GM21367 (cell line): Measurements from ENCODE around the gene BLOC1S6.
"Not testable (repeated sequence)": the region's sequence is repeated elsewhere in the genome, so short reads cannot be mapped to it uniquely, and the experiment has no call there.

ENCODE experiments used
- ATAC-seq: cut with Tn5 transposase; IDR thresholded peaks from one replicate; pipeline ENCODE4 v1.9.1; 2021; ENCODE audit not compliant: unreplicated experiment

Gene BLOC1S6

DNA sequence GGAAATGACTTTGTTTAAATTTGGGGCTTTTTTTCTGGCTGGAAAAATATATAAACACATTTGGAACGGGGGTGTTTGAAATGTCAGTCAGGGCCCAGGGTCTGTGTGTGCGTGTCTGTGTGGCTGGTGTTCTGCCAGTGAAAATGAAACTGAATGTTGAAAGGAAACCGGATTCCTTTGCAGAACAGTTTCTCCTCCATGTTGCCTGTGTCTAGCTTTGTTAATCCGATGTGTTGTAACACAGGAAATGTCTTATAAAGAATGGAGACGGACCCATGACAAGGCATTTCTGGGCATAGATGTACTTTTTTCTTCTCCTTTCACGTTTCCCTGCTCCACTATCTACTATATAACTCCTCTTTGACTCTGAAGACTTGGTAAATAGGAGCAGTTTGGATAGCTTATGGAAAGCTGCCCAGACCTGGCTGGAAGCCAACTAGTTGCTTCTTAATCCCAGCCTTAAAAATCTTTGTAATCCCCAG lies 50.4 kb downstream of the BLOC1S6 start:
- ATAC-seq, result peak; percentile 47

DNA sequence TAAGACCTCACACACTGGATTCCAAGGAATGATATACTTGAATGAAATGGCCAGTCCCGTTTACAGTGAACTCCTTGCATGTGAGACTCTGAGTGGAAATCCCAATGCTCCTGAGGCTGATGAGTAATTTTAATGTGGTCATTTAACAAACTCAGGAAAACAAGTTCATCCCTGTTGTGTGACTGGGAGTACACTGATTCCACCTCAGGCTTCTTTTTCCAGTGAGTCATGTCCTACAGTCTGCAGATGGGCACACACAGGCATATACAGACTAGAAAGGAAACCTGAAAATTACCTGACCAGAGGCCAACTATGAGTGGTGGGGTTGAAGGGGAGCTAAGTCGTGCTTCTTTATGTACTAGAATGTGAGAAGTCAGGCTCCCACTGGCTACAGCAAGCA lies 53.4 kb downstream of the BLOC1S6 start:
- no peak for ATAC-seq

GRCh38 chr15:45641374-45641781 lies 54.2 kb downstream of the BLOC1S6 start:
- no peak for ATAC-seq

GRCh38 chr15:45641999-45642932 lies 55.1 kb downstream of the BLOC1S6 start:
- ATAC-seq, result no peak

- no peak for ATAC-seq
Measured at GRCh38 chr15:45644437-45644836, 57.3 kb downstream of the BLOC1S6 start.

- no peak for ATAC-seq
Measured at GRCh38 chr15:45645026-45645980, 58.1 kb downstream of the BLOC1S6 start.

GRCh38 chr15:45646220-45646619 lies 59.0 kb downstream of the BLOC1S6 start:
- ATAC-seq, result no peak

DNA sequence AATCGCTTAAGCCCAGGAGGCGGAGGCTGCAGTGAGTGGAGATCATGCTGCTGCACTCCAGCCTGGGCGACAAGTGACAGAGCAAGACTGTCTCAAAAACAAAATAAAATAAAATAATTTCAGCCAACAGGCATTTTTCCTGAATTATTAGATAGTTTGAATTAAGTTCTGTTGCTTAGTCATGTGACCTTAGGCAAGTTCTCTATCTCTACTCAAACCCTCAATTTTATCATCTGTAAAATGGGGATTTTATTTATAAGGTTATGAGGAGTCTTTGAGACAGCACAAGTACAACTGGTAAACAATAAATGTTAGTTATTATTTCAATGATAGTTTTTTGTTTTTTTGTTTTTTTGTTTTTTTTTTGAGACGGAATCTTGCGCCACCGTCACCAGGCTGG lies 60.6 kb downstream of the BLOC1S6 start:
- no peak for ATAC-seq

GRCh38 chr15:45648521-45649200 lies 61.5 kb downstream of the BLOC1S6 start:
- no peak for ATAC-seq

DNA sequence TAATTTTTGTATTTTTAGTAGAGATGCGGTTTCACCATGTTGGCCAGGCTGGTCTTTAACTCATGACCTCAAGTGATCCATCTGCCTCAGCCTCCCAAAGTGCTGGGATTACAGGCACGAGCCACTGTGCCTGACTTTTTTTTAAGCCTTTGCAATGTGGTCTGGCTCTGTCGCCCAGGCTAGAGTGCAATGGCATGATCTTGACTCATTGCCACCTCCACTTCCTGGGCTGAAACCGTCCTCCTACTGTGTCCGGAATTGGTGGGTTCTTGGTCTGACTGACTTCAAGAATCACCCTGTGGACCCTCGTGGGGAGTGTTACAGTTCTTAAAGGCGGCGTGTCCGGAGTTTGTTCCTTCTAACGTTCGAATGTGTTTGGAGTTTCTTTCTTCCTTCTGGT lies 62.8 kb downstream of the BLOC1S6 start:
- ATAC-seq, result not testable (repeated sequence)

DNA sequence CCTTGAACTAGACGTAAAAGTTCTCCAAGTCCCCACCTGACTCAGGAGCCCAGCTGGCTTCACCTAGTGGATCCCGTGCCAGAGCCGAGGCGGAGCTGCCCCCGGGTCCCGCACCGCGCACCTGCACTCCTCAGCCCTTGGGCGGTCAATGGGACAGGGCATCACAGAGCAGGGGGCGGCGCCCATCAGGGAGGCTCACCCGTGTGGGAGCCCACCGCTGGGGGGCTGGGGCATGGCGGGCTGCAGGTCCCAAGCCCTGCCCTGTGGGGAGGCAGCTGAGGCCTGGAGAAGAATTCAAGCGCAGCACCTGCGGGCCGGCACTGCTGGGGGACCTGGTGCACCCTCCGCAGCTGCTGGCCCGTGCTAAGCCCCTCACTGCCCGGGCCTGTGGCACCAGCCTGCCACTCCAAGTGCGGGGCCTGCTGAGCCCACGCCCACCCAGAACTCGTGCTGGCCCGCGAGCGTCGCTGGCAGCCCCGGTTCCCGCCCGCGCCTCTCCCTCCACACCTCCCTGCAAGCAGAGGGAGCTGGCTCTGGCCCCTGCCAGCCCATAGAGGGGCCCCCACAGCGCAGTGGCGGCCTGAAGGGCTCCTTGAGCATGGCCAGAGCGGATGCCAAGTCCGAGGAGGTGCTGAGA lies 63.8 kb downstream of the BLOC1S6 start:
- ATAC-seq, result no peak

DNA sequence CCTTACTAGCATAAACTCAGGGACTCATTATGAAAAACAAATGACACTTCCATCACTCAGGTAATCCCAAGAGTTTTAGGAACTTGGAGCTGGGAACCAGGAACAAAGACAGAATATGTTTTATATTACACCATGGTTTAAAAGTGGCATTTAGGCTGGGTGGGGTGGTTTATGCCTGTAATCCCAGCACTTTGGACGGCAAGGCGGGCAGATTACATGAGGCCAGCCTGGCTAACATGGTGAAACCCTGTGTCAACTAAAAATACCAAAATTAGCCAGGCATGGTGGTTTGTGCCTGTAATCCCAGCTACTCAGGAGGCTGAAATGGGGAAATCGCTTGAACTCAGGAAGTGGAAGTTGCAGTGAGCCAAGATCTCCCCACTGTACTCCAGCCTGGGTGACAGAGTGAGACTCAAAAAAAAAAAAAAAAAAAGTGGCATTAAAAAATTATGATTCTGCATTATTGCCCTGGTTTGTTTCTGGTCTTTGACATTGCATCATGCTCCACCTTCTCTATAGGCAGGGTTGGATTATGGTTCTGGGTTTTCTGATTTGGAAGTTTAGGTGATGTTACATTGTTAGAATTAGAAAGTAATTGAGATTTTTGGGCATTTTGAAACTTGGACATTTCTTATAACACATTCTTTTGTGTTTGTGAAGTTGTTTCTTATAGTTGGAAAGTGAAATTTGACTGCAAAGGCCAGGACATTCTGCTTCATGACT lies 66.7 kb downstream of the BLOC1S6 start:
- no peak for ATAC-seq

DNA sequence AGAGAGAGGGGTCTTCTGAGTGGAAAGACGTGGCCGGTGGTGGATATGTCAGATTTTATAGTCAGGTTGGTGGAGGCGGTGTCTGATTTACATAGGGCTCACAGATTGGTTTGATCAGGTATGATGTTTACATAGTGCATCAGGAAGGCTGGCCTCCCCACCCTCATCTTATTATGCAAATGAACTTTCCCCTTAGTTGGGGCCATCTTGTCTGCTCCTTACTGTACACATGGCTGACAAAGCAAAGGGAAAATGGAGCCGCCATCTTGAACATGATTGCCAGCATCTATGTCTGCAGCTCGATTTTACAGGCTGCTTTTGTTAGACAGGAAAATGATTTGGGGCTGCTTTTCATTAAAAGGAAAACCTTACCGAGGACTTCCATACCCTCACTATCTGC lies 67.6 kb downstream of the BLOC1S6 start:
- no peak for ATAC-seq

DNA sequence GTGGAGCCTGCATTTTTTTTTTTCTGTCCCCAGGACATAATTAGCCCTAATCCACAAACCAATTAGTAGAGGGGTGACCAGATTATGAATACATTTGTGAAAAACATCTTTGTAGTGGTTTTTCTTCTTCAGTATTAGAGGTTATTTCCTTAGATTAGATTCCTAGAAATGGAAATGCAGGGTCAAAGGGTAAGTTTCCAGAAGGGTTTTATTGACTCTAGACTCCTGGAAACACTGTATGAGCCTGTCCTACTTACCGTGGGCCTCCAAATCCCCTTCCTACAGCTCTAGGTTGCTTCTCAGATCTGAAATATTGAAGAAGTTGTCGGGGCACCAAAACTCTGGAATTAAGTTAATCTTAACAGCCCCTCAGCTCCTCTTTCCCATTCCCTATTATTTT lies 70.1 kb downstream of the BLOC1S6 start:
- no peak for ATAC-seq

GRCh38 chr15:45657764-45658545 lies 70.8 kb downstream of the BLOC1S6 start:
- no peak for ATAC-seq
